DOHH2 (cell line): ENCODE data around the gene TRAK1.
A peak's percentile ranks its signal among the peaks of the same experiment; 100 is the strongest.

ENCODE experiments used
- H3F3A ChIP-seq: fragments of 200-600 bp; sonication (generic), shearing (Covaris generic); 2 replicates; pipeline ENCODE4 v1.6.0; 2016; ENCODE audit warnings: antibody characterized with exemption, mild to moderate bottlenecking; ENCODE audit not compliant: control insufficient read depth, insufficient read depth
- H3K27ac ChIP-seq: fragments of 200-600 bp; sonication (generic); 2 replicates; pipeline ENCODE4 v1.5.1; 2014; ENCODE audit warnings: low read depth, mild to moderate bottlenecking, low read length, moderate library complexity
- H3K27me3 ChIP-seq: fragments of 200-600 bp; sonication (generic); 2 replicates; pipeline ENCODE4 v1.6.1; 2014; ENCODE audit warnings: mild to moderate bottlenecking, low read length, mixed read lengths; ENCODE audit not compliant: control insufficient read depth
- H3K36me3 ChIP-seq: fragments of 200-600 bp; sonication (generic); 2 replicates; pipeline ENCODE4 v1.6.1; 2014; ENCODE audit warnings: mild to moderate bottlenecking, low read length, moderate library complexity, mixed read lengths; ENCODE audit not compliant: control insufficient read depth
- H3K4me1 ChIP-seq: fragments of 200-600 bp; sonication (generic); 2 replicates; pipeline ENCODE4 v1.6.1; 2014; ENCODE audit warnings: mild to moderate bottlenecking, low read length, mixed read lengths; ENCODE audit not compliant: control insufficient read depth
- H3K4me2 ChIP-seq: fragments of 200-600 bp; sonication (generic); 2 replicates; pipeline ENCODE4 v1.6.0; 2014; ENCODE audit warnings: mild to moderate bottlenecking, low read length, moderate library complexity
- H3K4me3 ChIP-seq: fragments of 200-600 bp; sonication (generic); 2 replicates; pipeline ENCODE4 v1.5.1; 2014; ENCODE audit warnings: mild to moderate bottlenecking, low read length, mixed read lengths
- H3K79me2 ChIP-seq: fragments of 200-600 bp; sonication (generic); 2 replicates; pipeline ENCODE4 v1.6.1; 2014; ENCODE audit warnings: mild to moderate bottlenecking, low read length, mixed read lengths; ENCODE audit not compliant: control insufficient read depth
- H3K9me2 ChIP-seq: fragments of 200-600 bp; sonication (generic); replicated peaks from 2 replicates; pipeline ENCODE4 v1.6.1; 2014; ENCODE audit warnings: mild to moderate bottlenecking, low read length, mixed read lengths; ENCODE audit not compliant: control insufficient read depth
- H3K9me3 ChIP-seq: fragments of 200-600 bp; sonication (generic); 2 replicates; pipeline ENCODE4 v1.6.1; 2014; ENCODE audit warnings: antibody characterized with exemption, low read length, mixed read lengths; ENCODE audit not compliant: control insufficient read depth, insufficient read depth
- H4K20me1 ChIP-seq: fragments of 200-600 bp; sonication (generic); 2 replicates; pipeline ENCODE4 v1.6.0; 2014; ENCODE audit warnings: low read depth, mild to moderate bottlenecking, antibody characterized with exemption, low read length, moderate library complexity; ENCODE audit not compliant: control insufficient read depth, insufficient read depth
- EZH2phosphoT487 ChIP-seq: fragments of 200-600 bp; sonication (generic); IDR thresholded peaks from 2 replicates; pipeline ENCODE4 v1.6.1; 2017; ENCODE audit warnings: borderline replicate concordance, mild to moderate bottlenecking, antibody characterized with exemption, low read length, moderate library complexity, mixed read lengths
- TF ChIP-seq, protein P1 (sequence below): fragments of 200-600 bp; sonication (generic); IDR thresholded peaks from one replicate; pipeline ENCODE4 v1.5.1; 2014; ENCODE audit warnings: antibody characterized with exemption, mild to moderate bottlenecking, low read depth, low read length; ENCODE audit not compliant: poor library complexity, severe bottlenecking

The TRAK1 gene

DNA sequence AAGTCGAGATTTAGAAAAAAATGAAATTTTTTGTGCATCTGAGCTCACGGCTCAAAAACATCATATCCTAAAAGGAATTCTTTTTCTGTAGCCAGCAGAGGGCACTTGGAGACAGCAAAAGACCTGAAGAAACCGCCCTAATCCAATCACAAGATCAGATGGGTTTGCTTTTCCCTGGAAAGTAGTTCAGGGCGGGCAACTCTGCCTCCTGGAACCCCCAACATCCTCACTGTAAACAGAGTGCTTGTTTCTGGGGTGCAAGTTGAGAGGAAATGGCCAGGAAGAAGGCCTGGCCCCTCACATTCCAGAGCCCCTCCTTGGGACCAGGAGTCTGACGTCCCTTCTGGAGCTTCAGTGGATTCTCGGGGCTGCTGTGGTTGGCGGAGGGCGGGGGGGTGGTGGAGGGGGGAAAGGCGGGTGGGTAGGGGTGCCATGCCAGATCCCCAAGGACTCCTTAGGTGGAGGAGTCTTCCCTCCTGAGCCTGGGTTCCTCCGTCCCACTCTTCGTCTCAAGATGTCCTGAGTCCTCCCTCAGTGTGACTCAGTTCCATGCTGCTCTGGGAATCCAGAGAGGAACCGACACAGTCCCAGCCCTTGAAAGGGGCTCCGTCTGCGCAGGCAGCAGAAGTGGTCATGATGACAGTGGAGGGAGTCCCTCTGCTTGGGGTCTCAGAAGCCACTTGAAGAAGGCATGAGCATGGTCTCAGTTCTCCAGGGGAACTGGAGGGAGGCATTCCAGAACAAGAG is 139.0 kb downstream of the TRAK1 start:
- Histone ChIP-seq H3K27me3 (peaks cover 3% of the 10 kb centered on the region; the same call in 1 of the 2 replicates), H3F3A (peaks cover 13% of the 10 kb centered on the region), H3K27ac (no peak overlapping the region), H3K79me2 (no peaks in the 10 kb centered on the region), H3K36me3 (no peaks in the 10 kb centered on the region), H3K9me3 (no peaks in the 10 kb centered on the region), H3K4me3 (no peak overlapping the region), H3K4me2 (no peak overlapping the region), H3K4me1 (peaks cover 7% of the 10 kb centered on the region), H3K9me2 (no peaks in the 10 kb centered on the region), H4K20me1 (peaks cover 3% of the 10 kb centered on the region; the same call in 1 of the 2 replicates)
- no peak for TF ChIP-seq EZH2phosphoT487
- TF ChIP-seq, protein P1, sequence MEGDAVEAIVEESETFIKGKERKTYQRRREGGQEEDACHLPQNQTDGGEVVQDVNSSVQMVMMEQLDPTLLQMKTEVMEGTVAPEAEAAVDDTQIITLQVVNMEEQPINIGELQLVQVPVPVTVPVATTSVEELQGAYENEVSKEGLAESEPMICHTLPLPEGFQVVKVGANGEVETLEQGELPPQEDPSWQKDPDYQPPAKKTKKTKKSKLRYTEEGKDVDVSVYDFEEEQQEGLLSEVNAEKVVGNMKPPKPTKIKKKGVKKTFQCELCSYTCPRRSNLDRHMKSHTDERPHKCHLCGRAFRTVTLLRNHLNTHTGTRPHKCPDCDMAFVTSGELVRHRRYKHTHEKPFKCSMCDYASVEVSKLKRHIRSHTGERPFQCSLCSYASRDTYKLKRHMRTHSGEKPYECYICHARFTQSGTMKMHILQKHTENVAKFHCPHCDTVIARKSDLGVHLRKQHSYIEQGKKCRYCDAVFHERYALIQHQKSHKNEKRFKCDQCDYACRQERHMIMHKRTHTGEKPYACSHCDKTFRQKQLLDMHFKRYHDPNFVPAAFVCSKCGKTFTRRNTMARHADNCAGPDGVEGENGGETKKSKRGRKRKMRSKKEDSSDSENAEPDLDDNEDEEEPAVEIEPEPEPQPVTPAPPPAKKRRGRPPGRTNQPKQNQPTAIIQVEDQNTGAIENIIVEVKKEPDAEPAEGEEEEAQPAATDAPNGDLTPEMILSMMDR, result peak; percentile 49

DNA sequence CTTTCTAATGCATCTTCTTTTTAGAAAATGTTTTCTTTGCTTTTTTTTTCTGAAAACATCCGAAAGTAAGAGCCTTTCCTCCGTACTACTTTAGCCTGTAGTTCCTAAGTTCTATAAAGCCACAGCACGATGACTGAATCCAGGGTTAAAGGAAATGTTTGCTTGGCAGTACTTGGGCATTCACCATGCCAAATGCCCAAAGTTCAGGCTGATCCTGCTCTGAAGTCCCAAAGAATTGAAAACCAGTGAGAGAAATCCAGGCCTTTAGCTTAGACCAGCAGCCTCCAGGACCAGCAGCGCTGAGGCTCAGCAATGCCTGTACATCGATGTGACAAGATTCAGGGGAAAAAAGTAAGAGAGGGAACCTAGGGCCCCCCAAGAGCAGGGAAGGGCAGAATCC is 139.7 kb downstream of the TRAK1 start:
- H3K27me3 ChIP-seq, result peaks cover 3% of the 10 kb centered on the region; the same call in 1 of the 2 replicates

DNA sequence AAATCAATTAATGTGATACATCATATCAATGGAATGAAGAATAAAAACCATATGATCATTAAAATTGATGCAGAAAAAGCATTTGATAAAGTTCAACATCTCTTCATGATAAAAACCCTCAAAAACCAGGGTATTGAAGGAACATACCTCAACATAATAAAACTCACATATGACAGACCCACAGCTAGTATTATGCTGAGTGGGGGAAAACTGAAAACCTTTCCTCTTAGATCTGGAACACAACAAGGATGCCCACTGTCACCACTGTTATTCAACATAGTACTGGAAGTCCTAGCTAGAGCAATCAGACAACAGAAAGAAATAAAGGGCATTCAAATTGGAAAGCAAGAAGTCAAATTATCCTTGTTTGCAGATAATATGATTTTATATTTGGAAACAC is 144.4 kb downstream of the TRAK1 start:
- Histone ChIP-seq H3K4me1 (no peaks in the 10 kb centered on the region), H3F3A (no peaks in the 10 kb centered on the region), H3K9me3 (peaks cover 7% of the 10 kb centered on the region), H3K4me3 (no peak overlapping the region), H3K9me2 (no peaks in the 10 kb centered on the region), H3K27ac (no peak overlapping the region), H4K20me1 (no peaks in the 10 kb centered on the region), H3K27me3 (no peaks in the 10 kb centered on the region), H3K4me2 (no peak overlapping the region), H3K36me3 (no peaks in the 10 kb centered on the region), H3K79me2 (no peaks in the 10 kb centered on the region)
- TF ChIP-seq, protein P1, result no peak
- no peak for TF ChIP-seq EZH2phosphoT487

More for the DNA sequence above, 139.7 kb downstream of the TRAK1 start:
- H3K9me2 ChIP-seq, result no peaks in the 10 kb centered on the region
- H3F3A ChIP-seq, result peaks cover 13% of the 10 kb centered on the region
- H3K4me3 ChIP-seq, result no peak overlapping the region
- no peaks in the 10 kb centered on the region for H3K9me3 ChIP-seq
- no peaks in the 10 kb centered on the region for H3K79me2 ChIP-seq
- H3K4me1 ChIP-seq, result peaks cover 7% of the 10 kb centered on the region
- peaks cover 3% of the 10 kb centered on the region; the same call in 1 of the 2 replicates for H4K20me1 ChIP-seq
- no peak overlapping the region for H3K4me2 ChIP-seq
- H3K36me3 ChIP-seq, result no peaks in the 10 kb centered on the region
- no peak overlapping the region for H3K27ac ChIP-seq
- TF ChIP-seq, protein P1, result no peak
- no peak for TF ChIP-seq EZH2phosphoT487
